T-helper 22 cell (primary cell): ENCODE data around the gene CRTC3.
"Not testable (repeated sequence)": the region's sequence is repeated elsewhere in the genome, so short reads cannot be mapped to it uniquely, and the experiment has no call there.

Experiments used
- DNase-seq: peaks from one replicate; pipeline ENCODE4 v3.0.0-alpha.2; 2020; ENCODE audit warnings: low read depth

Gene CRTC3

GRCh38 chr15:90624278-90624981 is 94.7 kb downstream of the CRTC3 start:
- no peak for DNase-seq

DNA sequence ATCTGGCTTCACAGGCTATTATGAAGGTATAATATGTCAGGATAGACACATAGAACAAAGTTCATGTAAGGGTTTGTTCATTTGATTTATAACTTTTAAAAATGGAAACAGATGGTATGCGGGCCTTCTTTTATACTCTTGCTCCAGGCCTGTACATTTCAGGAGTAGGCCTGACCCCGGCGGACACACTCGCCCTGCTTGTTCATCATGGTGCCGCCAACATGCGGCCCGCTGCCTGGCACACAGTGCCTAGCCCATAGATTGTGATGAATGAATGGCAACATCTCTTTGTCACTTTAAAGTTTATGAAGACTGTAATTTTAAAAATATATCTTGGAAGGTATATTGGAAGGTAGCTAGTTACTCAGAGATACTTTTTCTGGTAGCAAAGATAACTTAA is 95.3 kb downstream of the CRTC3 start:
- DNase-seq, result no peak

DNA sequence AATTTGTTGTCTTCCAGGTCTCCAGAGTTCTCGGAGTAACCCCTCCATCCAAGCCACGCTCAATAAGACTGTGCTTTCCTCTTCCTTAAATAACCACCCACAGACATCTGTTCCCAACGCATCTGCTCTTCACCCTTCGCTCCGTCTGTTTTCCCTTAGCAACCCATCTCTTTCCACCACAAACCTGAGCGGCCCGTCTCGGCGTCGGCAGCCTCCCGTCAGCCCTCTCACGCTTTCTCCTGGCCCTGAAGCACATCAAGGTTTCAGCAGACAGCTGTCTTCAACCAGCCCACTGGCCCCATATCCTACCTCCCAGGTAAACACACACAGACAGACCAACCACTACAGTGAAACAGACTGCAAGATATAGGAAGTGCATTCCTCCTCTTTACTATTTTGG is 99.5 kb downstream of the CRTC3 start:
- no peak for DNase-seq

DNA sequence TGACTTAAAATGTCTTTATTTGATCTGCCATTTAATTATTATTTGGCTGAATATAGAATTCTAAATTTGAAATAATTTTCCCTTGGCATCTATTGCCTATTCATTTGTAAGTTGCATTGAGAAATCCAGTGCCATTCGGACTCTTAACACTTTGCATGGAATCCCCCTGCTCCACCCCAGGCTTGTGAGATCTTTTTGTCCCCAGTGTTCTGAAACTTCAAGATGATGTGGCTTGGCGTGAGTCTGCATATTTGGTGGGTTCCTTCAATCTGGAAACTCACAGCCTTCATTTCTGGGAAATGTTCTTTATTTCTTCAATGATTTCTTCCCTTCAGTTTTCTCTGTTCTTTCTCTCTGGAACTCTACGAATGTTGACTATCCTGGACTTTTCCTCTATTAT is 103.6 kb downstream of the CRTC3 start:
- DNase-seq, result no peak

DNA sequence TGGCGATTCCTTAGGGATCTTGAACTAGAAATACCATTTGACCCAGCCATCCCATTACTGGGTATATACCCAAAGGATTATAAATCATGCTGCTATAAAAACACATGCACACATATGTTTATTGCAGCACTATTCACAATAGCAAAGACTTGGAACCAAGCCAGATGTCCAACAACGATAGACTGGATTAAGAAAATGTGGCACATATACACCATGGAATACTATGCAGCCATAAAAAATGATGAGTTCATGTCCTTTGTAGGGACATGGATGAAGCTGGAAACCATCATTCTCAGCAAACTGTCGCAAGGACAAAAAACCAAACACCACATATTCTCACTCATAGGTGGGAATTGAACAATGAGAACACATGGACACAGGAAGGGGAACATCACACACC is 107.3 kb downstream of the CRTC3 start:
- not testable (repeated sequence) for DNase-seq

GRCh38 chr15:90637693-90638092 is 108.0 kb downstream of the CRTC3 start:
- no peak for DNase-seq

DNA sequence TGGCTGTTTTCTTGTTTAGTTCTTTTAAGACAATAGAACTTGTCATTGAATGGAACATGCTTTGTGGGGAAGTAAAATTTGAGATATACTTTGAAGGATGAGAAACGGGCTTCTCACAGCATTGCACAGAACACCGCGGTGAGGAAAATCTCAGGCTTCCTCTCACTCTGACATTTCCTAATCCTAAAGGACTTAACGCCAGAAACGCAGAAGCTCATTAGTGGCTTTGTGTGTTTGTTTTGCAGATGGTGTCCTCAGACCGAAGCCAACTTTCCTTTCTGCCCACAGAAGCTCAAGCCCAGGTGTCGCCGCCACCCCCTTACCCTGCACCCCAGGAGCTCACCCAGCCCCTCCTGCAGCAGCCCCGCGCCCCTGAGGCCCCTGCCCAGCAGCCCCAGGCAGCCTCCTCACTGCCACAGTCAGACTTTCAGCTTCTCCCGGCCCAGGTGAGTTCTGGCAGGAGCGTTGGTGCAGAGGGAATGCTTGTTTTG is 108.5 kb downstream of the CRTC3 start:
- DNase-seq, result no peak

DNA sequence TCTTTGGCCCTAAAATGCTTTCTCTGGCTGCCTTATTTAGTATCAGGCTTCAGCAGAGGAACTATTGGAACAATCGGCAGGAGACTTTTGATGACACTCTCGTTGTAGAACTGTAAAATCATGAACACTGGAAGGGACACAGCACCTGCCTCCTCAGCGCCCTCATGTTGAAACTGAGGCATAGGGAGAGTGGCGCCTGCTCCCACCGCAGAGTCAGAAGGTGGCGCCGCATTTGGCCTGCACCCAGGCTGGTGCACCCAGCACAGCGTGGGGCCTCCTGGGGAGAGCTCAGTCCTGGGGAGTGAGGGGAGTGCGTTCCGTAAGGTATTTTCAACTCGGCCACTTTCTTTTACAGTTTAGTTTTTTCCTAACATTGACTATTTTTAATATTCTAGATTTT is 109.2 kb downstream of the CRTC3 start:
- no peak for DNase-seq

DNA sequence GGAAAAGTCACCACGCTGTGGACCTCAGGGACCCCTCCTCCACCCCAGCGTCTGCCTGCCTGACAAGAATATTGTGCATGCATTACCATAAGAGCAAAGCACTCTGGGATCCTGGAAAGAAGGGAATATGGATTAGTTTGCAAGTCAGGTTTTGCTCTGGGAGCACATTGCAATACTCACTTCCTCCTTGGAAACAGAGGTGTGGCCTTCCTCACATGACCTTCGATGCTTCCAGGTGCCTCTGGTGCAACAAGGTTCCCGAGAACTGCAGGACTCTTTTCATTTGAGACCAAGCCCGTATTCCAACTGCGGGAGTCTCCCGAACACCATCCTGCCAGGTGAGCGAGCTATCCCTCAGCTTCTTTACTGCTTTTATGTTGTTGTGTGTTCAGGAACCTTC is 111.1 kb downstream of the CRTC3 start:
- DNase-seq, result no peak

- no peak for DNase-seq
These were observed 112.1 kb downstream of the CRTC3 start for GRCh38 chr15:90641581-90642463.

DNA sequence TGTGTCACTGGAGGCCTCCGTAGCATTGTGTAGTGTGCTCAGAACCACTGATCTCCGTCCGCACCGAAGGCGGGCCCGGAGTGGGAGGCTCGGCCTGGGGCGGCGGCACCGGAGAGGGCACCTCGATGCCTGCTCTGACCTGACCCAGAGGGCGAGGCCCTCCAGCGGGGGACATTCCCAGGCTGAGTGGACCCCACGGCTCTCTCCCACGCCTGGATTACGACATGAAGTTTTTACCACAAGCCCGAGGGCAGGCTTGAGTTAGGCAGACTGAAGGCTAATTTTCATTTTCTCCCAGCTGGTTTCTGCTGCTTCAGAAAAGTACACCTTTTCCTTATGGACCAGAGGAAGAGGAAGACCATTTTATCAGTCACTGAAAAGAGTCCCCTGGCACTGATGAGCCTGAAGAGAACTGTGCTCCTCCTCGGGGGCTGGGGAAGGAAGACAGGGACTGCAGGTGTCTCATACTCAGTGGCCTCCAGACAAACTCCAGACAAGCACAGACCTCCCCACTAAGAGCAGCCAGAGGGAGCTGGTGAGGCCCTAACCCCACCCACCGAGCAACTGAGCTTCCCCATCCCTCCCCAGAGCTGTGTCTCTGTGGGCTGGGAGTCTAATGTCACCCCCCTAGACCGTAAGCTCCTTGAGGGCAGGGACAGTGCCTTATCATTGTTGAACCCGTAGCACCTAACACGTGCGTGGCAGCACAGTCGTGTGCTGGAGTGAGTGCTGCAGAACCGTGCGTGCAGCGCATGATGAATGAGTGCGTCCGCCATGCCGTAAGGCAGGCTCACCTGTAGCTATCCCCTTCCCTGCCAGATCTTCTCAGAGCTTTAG is 113.0 kb downstream of the CRTC3 start:
- DNase-seq, result no peak

GRCh38 chr15:90643301-90643632 is 113.5 kb downstream of the CRTC3 start:
- DNase-seq, result no peak

- DNase-seq, result no peak
These were observed 114.8 kb downstream of the CRTC3 start for GRCh38 chr15:90644526-90644925.

DNA sequence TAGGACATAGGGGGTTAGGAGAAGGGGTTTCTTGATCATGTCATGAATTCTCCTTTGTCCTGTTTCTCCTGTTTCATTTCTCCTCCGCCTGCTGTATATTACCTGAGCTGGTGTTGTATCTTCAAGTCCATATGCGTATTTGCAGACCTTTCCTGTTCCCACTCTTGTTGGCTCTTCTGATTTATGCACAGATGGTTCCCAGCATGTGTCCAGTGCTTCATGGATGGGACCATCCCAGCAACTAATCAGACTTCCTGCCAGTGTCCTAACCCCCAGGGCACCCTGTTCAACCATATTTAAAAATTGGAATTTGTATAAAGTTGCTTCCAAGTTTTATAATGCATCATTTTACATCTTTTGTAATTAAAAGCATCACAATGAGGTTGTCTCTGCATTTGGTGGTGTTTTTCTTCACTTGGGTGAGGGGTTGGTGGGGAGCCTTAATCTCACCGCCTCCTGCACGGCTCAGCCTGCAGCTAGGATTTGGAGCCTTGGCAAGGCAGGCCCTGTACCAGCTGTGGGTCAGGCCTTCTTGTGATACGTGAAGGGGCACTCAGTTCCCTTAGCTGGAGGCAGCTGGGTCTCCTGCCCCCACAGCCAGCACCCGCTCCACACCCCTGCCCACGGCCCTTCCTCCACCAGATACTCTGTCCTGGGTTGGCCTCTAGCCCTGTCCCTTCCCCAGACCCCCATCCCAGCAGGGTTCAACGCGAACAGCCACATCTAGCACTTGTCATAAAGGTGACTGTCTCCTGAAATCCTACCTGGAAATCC is 115.4 kb downstream of the CRTC3 start:
- no peak for DNase-seq

DNA sequence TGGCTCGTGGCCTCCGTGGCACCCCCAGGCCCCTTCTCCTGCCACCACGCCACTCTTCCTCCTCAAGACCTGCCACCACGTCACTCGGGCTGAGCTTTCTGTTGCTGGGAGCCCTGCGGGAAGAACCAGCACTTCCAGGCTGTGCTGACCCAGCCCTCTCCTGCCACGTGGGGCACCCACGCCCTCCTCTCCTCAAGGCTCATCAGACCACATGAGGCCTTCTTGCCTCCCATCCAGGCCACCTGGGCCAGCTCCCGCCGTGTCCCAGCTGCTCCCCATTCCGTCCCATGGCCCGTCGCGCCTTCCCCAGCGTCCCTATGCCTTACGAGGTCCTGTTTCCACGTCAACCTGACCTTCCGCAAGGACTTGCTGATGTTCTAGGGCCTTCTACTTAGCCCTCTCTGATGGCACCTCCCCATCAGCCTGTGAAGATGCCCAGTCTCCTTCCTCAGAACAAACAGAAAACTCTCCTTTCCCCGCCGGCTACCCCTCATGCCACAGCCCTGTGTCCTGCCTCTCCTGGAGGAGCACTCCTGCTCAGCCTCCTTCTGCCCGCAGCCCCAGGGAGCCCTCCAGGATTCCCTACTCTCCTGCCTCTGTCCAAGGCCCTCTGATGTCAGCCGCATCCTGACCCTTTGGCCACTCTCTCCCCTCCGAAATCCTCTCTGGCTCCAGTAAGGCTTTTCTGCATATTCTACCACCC is 116.3 kb downstream of the CRTC3 start:
- DNase-seq, result no peak

- no peak for DNase-seq
These were observed 117.1 kb downstream of the CRTC3 start for GRCh38 chr15:90646662-90647305.

GRCh38 chr15:90647326-90647725 is 117.6 kb downstream of the CRTC3 start:
- DNase-seq, result no peak

DNA sequence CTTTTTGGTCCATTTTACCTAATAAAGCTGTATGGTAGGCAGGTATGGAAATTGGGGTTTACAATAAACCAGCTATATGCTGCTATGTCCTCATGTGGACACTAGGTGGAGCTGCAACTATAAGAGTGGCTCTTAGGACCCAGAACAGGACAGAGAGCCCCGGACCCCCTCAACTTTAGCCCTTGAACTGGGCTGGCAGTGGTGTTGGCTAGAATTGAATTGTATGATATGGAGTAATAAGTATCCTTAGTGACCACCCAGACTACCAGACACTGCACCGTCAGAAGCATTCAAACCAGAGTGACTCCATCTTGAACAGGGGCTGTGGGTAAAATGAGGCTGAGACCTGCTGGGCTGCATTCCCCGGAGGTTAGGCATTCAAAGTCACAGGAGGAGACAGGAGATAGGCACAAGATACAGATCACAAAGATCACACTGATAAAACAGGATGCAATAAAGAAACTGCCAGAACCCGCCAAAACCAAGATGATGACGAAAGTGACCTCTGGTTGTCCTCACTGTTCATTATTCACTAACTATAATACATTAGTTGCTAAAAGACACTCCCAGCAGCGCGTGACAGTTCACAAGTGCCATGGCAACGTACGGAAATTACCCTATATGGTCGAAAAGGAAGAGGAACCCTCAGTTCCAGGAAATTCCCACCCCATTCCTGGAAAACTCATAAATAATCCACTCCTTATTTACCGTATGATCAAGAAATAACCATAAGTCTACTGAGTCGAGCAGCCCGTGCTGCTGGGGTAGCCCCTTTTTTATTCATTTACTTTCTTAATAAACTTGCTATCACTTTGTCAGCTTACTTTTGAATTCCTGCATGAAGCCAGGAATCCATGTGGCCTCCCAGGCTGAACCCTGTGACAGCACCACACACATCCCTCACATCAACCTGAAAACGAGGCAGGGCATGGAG is 118.7 kb downstream of the CRTC3 start:
- peak; percentile 36 for DNase-seq
